HepG2 (cell line): Measurements from ENCODE around the gene KLHL28.

Experiments
- ARNT ChIP-seq: fragments of 450-650 bp; IDR thresholded peaks from 2 replicates; pipeline ENCODE4 v1.6.1; 2017
- BCL6 ChIP-seq: IDR thresholded peaks from 2 replicates; pipeline ENCODE4 v1.6.1; 2016; ENCODE audit warnings: missing genetic modification reagents, missing compliant biosample characterization
- BCLAF1 ChIP-seq: fragments of 450-650 bp; IDR thresholded peaks from 2 replicates; pipeline ENCODE4 v1.6.1; 2017; ENCODE audit warnings: mild to moderate bottlenecking
- CEBPB ChIP-seq: IDR thresholded peaks from 2 replicates; pipeline ENCODE4 v1.6.1; 2011; ENCODE audit warnings: low read depth, low read length, improper control_type of control experiment, borderline replicate concordance
- HMGXB4 ChIP-seq, 2 experiments: sonication (generic) in 1 of 2; formaldehyde crosslinking in 1 of 2; IDR thresholded peaks; 2 replicates each; pipeline versions ENCODE4 v1.4.0 to v1.6.1; 2018 to 2020; ENCODE audit warnings: missing genetic modification reagents in 2 of 2, borderline replicate concordance in 1 of 2, low read depth in 1 of 2, mild to moderate bottlenecking in 1 of 2, missing biosample characterization in 1 of 2
- IKZF1 ChIP-seq: fragments of 450-650 bp; IDR thresholded peaks from 2 replicates; pipeline ENCODE4 v1.7.1; 2016
- POLR2A ChIP-seq, 2 experiments: IDR thresholded peaks; 2 replicates each; pipeline ENCODE4 v1.6.1; 2011; ENCODE audit warnings: low read depth in 2 of 2, low read length in 2 of 2, mild to moderate bottlenecking in 1 of 2, moderate library complexity in 1 of 2; ENCODE audit not compliant: insufficient read depth in 1 of 2
- ZBTB43 ChIP-seq: sonication (generic); formaldehyde crosslinking; conservative IDR thresholded peaks from 2 replicates; pipeline ENCODE4 v1.4.0; 2020; ENCODE audit warnings: missing genetic modification reagents
- ZNF12 ChIP-seq: sonication (generic); formaldehyde crosslinking; IDR thresholded peaks from 2 replicates; pipeline ENCODE4 v1.5.0; 2020; ENCODE audit warnings: missing genetic modification reagents
- ZNF547 ChIP-seq: sonication (generic); formaldehyde crosslinking; IDR thresholded peaks from 2 replicates; pipeline ENCODE4 v1.5.1; 2020; ENCODE audit warnings: mild to moderate bottlenecking, missing genetic modification reagents

GRCh38 chr14:44952391-44953110 lies 9.2 kb downstream of the KLHL28 start:
- no peak for TF ChIP-seq POLR2A (IDR thresholded peaks at IDR 0.05; ENCODE audit: insufficient read depth in 1 of 2, low read depth in 2 of 2, low read length in 2 of 2)
- no peak for TF ChIP-seq ZNF12 (CRISPR knock-in tag)
- TF ChIP-seq ZBTB43 (CRISPR knock-in tag) = no peak
- no peak for TF ChIP-seq BCLAF1
- TF ChIP-seq IKZF1 = no peak
- no peak for TF ChIP-seq CEBPB
- TF ChIP-seq HMGXB4 (CRISPR knock-in tag; IDR thresholded peaks at IDR 0.05; ENCODE audit: borderline replicate concordance in 1 of 2, low read depth in 1 of 2) = no peak
- no peak for TF ChIP-seq ZNF547 (CRISPR knock-in tag)
- no peak for TF ChIP-seq BCL6 (CRISPR knock-in tag)
- no peak for TF ChIP-seq ARNT
